ENCODE results near the gene DGKQ.
"Not testable (repeated sequence)": the region's sequence is repeated elsewhere in the genome, so short reads cannot be mapped to it uniquely, and the experiment has no call there.

The DGKQ gene

DNA sequence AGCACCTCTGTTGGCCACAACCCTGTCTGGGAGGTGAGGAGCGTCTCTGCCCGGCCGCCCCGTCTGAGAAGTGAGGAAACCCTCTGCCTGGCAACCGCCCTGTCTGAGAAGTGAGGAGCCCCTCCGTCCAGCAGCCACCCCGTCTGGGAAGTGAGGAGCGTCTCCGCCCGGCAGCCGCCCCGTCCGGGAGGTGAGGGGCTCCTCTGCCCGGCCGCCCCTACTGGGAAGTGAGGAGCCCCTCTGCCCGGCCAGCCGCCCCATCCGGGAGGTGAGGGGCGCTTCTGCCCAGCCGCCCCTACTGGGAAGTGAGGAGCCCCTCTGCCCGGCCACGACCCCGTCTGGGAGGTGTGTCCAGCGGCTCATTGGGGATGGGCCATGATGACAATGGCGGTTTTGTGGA is 2.6 kb upstream of the DGKQ start:
- not testable (repeated sequence) for DNase-seq

DNA sequence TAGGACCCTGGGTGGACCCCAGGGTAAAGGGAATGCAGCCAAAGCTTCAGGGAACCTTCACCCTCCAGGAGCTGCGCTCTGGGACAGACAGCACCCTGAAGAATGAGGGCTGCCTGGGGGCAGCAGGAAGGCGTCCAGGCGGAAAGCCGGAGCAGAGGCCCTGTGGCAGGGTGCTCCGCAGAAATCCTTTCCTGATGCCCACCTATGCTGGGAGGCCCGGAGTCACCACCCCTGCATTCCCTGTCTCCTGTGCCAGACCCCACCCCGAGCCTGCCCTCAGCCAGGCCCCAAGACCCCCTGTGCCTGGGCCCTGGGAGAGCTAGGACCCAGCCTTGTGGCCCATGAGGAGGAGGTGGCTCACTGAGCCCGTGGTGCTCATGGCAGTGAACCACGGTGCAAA is 1.3 kb upstream of the DGKQ start:
- no peak for DNase-seq

DNA sequence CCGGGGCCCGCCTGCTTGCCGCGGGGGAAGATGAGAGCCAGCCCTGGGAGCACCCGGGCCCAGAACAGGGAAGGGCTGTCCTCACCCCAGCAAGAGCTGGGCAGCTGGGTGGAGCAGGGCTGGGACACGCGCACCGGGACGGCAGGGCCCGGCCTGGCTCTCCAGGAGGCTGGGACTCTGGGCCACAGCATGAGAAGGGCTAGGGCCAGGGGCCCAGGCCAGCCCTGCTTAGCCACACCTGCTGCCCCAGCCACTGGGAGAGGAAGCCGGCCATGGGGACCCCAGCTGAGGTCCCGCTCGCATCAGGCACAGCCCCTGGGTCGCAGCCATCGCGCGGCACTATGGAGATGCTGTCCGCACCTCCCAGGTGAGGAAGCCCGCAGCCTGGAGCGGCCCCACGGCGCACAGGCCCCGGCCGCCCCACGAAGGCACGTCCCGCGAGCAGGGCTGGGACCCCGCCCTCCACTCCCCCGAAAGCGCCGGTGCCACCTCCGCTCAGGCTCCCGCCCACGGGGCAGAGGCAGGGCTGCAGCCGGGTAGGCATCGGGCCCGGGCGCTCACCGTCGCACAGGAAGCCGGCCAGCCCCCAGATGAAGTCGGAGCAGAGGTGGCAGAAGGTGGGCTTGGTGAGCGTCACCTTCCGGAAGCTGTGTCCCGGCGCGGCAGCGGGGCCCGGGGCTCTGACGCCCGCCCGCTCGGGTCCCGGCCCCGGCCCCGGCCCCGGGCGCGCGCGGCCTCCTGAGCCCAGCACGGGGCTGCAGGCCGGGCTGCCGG is 531 bp downstream of the DGKQ start:
- peak; percentile 68 for DNase-seq

DNA sequence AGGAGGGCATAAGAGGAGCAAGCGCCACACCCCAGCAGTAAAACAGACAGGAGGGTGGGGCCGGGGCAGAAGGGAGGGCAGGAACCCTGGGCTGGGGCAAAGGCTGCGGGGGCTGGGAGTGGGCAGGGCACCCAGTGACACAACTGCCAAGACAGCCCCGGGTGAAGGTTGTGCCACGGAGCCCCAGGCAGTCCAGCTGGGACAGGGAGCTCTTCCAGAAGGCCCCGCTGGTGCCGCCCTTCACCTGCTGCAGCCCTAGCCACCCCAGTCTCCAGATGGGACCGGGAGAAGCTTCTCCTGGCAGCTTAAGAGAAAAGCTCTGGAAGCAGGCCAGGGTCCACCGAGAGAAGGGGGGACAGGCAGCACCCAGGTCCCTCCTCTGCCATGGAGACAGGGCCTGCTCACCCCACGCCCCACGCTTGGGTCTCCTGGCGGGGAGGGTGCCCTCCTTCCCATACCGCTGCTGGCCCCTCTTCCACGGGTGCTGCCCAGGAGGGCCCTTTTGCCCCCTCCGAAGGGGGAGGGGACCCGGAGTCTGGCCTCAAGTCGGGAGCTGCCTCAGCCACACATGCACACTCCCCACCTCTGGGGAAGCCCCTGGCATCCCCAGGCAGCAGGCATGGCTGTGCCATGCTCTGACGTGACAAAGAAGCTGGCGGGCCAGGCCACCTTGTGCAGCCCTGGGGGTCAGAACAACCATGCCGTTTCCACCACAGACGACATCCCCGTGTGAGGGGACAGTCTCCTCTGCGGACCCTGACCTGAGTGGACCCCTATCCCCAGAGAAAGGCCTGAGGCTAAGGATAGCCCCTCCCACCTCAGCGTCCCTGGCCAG is 1.5 kb downstream of the DGKQ start:
- no peak for DNase-seq

DNA sequence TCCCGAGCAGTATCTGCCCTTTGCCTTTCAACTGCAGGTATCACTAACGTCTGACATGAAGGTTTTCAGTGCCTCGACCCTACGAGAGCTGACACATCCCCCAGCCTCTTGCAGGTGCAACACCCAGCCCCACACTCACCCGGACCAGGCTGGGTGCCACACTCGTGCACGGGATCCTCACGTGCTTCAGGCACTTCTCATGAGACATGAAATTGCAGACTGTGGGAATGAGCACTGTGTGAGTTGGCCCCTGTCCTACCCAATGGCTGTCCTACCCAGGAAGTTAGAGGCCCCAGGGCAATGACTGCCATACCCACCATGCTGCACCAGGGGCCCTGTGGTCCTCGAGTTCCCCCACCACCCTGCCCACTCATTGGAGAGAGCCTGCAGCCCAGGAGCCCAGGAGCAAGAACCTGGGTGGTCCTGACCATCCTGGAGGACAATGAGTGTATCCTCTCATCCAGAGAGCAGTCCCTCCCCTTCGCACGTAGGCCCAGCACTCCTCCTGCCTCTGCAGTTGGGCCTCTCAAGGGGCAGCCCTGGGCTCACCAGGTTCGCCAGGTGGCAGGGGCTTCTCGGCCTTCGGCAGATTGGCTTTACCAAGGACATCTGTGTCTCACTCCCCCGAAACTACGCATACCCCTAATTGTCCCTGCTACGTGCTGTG is 2.4 kb downstream of the DGKQ start:
- DNase-seq, result no peak

DNA sequence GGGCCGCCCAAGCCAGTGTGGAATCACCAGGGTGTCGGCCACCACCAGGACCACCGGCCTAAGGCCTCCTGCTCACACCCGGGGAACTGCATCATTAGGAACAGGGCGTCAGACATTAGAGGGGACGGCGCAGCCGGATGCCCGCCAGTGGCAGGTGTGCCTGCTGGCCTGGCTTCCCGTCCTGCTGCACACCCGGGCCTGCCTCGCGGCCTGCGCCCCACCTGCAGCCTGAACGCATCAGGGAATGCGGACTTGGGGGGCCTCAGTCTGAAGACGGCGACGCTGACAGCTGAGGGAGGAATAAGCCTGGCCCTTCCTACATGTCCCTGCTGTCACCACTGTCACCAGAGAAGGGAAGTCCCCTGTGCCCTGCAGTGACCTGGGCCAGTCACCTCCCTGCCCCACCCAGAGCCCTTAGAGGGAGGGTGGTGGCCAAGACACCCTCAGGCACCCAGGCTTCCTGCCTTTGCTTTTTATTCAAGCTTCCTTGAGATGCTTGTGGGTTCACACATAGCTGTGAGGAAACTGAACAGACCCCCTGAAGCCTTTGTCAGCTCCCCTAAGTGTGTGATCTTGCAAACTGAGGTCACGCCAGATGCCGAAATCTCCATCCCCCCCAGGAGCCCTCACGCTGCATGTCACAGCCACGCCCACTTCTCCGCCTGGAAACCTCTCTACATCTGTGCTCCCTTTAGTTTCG is 3.2 kb downstream of the DGKQ start:
- no peak for DNase-seq

DNA sequence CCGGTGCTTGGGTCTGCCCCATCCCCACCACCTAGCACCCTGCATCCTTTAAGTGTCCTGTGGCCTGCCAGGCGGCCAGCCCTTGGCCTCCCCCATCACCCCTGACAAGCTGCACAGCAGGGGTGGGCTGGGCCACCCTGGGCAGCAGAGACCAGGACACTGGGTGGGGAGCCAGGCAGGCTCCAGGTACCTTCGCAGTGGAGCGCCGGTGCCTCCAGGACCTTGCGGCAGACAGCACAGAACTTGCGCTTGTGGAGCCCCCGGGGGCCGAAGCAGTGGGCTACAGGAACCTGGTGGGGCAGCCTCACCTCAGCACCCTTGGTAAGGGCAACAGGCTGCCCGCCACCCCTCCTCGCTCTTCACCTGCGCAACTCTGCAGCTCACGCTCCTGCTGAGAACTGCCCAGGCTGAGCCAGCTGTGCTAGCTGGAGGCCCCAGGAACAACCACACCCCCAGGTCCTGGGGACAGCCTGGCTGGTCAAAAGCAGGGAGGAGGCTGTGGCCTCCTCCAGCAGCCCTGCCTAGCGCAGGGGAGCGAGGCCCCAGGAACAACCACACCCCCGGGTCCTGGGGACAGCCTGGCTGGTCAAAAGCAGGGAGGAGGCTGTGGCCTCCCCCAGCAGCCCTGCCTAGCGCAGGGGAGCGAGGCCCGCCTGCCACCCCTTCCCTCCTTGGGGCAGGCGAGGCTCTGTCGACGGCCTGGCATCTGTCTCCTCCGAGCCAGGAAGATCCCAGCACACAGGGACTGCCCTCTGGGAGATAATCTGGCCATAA is 4.6 kb downstream of the DGKQ start:
- no peak for DNase-seq

DNA sequence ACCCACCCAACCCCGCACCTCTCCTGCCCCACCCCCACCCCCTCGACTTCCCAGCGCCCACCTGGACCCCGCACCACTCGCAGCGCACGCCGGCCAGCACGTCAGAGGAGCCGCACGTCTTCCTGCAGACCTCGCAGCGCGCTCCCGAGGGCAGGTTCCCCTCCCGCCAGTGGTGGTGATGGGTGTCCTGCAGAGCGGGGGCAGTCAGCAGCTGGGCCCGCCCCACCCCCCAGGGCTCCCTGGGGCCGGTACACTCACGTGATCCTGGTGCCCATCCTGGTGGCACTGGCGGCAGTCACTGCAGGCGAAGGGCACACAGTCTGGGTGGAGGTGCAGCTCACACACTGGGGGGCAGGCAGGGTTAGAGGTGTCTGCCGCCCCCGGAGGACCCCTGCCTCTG is 5.1 kb downstream of the DGKQ start:
- DNase-seq, result no peak

DNA sequence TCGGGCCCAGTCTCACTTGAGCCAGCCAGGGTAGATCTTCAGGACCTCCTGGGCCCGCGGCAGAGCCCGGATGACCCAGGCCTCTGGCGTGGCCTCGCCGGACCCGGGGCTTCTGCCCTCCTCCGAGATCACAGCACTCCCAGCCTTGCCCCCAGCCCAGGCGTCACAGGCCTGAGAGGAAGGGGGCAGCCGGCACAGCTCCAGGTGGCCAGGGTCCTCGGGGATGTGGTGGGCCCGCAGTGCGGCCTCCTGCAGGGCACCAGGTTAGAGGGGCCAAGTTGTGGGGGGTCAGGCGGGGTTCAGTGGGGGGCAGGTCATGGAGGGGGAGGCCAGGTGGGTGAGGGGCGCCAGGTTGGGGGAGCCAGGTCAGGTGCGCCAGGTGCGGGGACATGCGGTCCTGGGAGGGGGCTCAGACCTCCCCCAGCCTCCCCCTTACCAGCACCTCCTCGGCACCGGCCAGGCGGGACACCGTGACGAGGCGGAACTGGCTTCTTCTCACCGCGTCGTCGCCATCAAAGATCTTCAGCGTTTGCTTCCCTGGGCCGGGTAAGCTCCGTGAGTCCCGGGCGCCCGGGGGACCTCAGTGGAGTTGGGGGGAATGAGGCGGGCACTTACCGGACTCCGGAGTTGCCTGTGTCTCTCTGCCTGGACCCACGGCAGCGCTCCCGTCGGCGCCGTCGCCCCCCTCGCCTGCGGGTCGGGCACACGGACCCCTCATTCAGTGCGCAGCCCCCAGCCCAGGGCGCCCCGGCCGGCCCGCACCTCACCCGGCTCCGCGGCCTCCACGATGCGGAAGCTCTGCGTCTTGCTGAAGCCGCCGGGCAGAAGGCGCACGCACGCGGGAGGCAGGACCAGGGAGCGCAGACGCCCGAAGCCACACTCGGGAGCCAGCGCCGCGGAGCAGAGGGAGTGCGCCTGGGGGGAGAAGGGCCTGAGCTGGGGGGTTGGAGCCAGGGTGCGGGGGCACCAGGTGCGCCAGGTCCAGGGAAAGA is 6.0 kb downstream of the DGKQ start:
- no peak for DNase-seq

DNA sequence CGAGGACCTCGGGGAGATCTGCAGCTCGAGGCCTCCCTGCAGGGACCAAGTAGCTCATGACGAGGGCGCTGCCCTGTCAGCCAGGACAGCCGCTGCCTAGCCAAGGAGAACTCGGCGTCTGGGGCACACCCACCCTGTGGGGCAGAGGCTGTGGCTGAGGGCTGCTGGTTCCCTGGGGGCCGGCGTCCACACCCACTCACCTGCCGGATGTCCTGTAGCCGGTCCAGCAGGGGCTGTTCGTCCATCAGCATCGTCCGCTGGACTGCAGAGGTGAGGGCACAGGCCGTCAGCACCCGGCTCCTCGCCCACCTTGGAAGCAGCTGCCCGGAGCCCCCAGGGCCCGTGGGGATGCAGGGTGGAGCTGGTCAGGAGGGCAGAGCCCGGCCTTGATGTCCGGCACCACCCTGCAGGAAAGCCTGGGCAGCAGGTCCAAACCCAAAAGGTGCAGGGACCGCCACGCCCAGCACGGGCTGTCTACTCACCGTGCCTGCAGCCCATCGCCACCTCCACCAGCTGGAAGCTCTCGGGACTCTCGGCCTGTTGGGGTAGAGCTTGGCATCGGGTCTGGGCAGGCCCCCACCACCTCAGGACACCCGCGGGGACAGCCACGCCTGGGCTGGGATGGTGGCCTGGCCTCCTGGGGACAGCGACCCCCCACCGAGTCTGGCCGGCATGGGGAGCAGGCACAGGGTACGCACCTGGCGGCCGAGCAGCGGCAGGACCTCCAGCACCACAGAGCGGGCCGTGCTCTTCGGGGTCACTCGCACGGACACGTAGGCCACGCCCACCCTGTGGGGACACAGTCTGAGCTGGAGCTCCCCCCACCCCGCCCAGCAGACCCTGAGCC is 6.9 kb downstream of the DGKQ start:
- no peak for DNase-seq

DNA sequence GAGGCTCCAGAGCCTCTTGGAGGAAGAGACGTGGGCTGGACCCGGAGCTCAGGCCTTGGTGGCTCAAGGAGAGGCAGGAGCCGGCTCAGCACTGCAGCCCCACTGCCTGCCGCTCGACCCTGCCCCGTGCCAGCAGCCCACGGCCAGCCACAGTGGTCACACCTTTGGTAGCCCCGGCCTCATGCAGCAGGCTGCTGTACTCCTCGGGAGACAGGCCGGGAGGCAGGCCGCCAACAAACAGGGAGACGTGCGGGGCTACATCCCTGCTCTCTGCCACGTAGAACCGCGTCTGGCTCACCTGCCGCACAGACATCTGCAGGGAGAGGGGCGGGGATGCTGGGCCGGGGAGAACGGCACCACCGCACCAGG is 7.6 kb downstream of the DGKQ start:
- DNase-seq, result no peak

DNA sequence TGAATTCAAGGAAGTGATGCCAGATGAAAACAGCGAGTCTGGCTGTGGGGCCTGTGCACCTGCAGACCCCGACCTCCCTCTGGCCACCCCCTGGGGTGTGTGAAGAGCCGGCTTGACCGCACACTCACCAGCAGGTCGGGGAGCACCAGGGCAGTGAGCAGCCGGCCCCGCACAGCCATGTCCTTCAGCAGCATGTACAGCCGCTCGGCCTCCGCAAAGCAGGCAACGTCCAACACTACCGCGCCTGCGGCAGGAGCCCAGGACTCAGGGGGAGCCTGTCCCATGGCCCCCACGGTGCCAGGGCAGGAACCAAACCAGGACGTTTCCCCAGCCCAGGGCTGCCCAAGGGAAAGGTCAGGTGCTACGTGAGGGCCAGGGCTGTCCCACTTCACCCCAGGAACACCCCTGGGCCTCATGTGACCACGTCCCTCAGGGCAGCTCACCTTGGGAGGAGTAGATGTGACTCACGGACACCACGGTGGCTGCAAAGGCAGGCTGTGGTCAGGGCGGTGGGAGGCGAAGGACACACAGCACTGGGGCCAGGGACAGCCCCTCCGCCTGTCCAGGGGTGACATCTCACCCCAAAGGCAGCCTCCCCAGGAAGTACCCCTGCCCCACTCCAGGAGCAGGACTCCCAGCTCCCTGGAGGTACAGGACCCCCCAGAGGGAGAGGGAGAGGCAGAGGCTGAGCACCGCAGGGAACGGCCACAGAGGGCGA is 8.2 kb downstream of the DGKQ start:
- no peak for DNase-seq

DNA sequence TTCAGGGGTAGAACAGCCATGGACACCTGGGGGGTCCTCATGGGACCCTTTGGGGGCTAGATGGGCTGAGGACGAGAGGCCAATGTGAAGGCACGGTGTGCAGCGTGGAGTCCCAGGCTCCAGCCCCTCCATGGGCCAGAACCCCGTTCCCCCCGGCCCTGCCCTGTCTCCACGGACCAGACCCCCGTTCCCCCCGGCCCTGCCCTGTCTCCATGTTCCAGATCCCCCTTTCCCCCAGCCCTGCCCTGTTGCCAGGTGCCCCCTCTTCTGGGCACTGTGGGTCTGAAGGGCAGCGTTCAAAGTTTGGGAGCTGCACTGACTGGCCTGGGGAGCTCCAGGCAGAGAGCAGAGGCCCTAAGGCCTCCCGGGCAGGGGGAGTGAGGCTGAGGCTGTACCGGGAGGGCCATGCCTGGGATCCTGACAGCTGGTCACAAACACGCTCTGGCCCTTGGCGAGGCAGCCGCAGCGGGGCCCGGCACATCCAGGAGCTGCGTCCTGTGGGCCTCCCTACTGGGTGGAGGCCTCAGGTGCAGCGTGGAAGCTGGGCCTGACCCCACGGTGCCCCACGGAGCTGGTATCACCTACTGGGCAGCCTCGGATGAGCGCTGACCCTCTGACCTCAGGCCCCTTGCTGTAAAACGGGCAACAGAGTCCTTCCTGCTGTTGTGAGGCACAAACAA is 8.9 kb downstream of the DGKQ start:
- DNase-seq, result no peak

DNA sequence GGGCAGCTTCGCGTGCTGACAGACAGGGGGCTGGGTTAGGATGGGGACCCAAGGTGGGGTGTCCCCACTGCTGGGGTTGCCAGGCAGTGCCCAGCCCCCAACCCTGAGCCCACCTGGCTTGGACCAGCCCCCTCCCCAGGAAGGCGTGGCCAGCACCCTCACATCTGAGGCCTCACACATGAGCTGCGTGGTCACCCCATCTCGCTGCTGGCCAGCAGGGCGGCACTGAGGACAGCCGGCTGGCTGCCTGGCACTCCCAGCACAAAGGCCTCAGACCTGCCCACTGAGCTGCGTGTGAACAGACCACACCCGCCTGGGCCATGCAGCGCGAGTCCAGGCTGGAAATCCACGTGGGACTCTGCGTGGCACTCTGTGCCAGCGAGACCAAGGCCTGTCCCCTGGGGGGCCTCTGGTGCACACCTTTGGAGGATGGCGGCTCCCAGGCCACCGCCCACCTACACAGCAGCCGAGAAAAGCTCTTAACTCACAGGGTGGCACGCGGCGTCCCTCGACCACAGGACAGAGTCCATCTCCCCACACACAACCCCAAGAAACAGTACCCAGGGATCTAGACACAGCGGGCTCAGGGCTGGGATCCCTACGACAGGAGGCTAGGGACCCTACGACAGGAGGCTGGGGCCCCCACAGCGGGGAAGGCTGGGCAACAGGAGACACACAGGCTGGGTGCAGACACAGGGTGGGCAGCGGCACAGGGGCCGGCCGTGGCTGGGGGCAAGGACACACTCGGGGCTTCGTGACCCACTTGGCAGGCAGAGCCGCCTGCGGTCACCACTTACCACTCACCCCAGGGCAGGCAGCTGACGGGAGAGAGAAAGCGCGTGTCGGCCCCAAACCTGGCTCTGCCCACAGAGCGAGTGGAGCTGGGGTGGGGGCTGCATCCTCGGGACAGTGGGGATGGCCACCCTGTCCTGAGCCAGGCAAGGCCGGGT is 9.8 kb downstream of the DGKQ start:
- DNase-seq, result no peak

DNA sequence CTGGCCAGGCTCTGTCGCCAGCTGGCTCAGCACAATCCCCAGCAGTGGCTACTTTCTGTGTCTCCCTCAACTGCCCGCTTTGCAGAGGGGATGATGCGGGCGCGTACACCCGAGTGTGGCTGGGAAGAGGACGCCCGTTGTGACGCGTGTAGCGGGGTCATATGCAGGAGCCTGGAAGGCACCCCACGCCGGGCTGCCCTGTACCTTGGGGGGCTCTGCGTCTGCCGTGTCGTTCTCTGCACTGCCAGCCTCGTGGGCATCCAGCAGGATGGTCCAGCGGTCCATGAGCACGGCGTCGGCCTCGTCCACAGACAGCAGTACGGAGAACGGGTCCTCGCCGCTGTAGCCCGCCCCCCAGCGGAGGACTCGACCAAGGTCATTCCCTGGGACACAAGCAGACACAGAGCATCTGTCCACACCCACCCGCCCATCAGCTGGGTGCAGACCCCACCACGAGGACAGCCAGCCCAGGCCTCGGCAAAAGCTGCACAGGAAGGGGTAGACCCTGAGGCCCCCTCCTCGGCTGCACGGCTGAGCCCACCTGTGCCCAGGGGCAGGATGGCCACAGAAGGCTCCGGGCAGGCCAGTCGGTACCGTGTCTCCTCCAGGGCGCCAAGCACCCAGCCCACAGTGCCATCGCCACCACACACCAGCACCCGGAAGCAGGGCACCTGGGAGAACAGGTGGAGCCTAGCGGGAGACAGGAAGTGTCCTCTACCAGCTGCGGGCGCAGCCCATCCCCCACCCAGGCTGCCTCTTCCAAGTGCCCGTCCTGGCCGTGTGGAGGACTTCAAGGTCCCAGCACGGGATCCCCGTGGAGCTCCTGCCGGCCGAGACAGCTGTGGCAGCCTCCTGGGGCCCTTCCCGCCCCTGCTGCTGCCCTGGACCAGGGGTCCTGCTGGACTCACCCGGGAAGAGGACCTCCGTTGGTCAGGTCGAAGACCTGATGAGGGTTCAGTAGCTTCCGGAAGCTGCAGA is 10.8 kb downstream of the DGKQ start:
- no peak for DNase-seq
